22Rv1 (cell line): ENCODE results near the gene CCDC170.

Experiments used
- H3K27ac ChIP-seq: fragments of 450-650 bp; 2 replicates; pipeline ENCODE4 v1.5.1; 2017
- CTCF ChIP-seq: fragments of 450-650 bp; IDR thresholded peaks from 2 replicates; pipeline ENCODE4 v1.5.1; 2017; ENCODE audit warnings: mild to moderate bottlenecking
- ZFX ChIP-seq: fragments of 450-650 bp; IDR thresholded peaks from 2 replicates; pipeline ENCODE4 v1.6.1; 2017; ENCODE audit warnings: antibody characterized with exemption, borderline replicate concordance

Gene CCDC170

GRCh38 chr6:151639750-151640149 lies 145.9 kb downstream of the CCDC170 start:
- TF ChIP-seq ZFX (no peak), CTCF (no peak)

GRCh38 chr6:151641028-151641427 lies 147.2 kb downstream of the CCDC170 start:
- TF ChIP-seq ZFX (no peak), CTCF (no peak)
- no peak overlapping the region for H3K27ac ChIP-seq

More at GRCh38 chr6:151639750-151640149, 145.9 kb downstream of the CCDC170 start:
- no peak overlapping the region for H3K27ac ChIP-seq

GRCh38 chr6:151647976-151648639 lies 154.3 kb downstream of the CCDC170 start:
- TF ChIP-seq ZFX: no peak
- TF ChIP-seq CTCF: peak; percentile 71
- H3K27ac ChIP-seq: no peak overlapping the region

- no peak overlapping the region for H3K27ac ChIP-seq
- TF ChIP-seq ZFX (no peak), CTCF (no peak)
Measured at GRCh38 chr6:151649835-151650234, 156.0 kb downstream of the CCDC170 start.

- H3K27ac ChIP-seq: no peak overlapping the region
- TF ChIP-seq ZFX (no peak), CTCF (no peak)
Measured at GRCh38 chr6:151651639-151652038, 157.8 kb downstream of the CCDC170 start.

- no peak for TF ChIP-seq CTCF
- no peak for TF ChIP-seq ZFX
- H3K27ac ChIP-seq: no peak overlapping the region
Measured at GRCh38 chr6:151652325-151652724, 158.5 kb downstream of the CCDC170 start.

GRCh38 chr6:151655099-151655498 lies 161.3 kb downstream of the CCDC170 start:
- H3K27ac ChIP-seq: no peak overlapping the region
- no peak for TF ChIP-seq ZFX
- TF ChIP-seq CTCF: no peak
